Measurements from ENCODE around the gene RNF11.
"Not testable (repeated sequence)": the region's sequence is repeated elsewhere in the genome, so short reads cannot be mapped to it uniquely, and the experiment has no call there.

RNF11 gene

GRCh38 chr1:51235673-51236530, at the start of gene RNF11:
TSS of gene RNF11 (plus strand) at chr1:51236273. CDS start at chr1:51236757, 484 bp downstream.
- peak; percentile 88 for DNase-seq

GRCh38 chr1:51188230-51188629, 47.8 kb upstream of the RNF11 start:
- DNase-seq: no peak

- DNase-seq: peak in 1 of 2 donors; percentile 63
These were observed 46.5 kb upstream of the RNF11 start for GRCh38 chr1:51189421-51190073.

GRCh38 chr1:51190961-51191360, 45.1 kb upstream of the RNF11 start:
- DNase-seq: no peak

- peak; percentile 35 to 46 for DNase-seq
These were observed 43.7 kb upstream of the RNF11 start for GRCh38 chr1:51192213-51192843.

- DNase-seq: no peak
These were observed 42.5 kb upstream of the RNF11 start for GRCh38 chr1:51193564-51193963.

- DNase-seq: no peak
These were observed 32.8 kb upstream of the RNF11 start for GRCh38 chr1:51203121-51203873.

GRCh38 chr1:51203874-51204245, 32.2 kb upstream of the RNF11 start:
- no peak for DNase-seq

GRCh38 chr1:51210055-51210454, 26.0 kb upstream of the RNF11 start:
- no peak for DNase-seq

GRCh38 chr1:51210676-51211075, 25.4 kb upstream of the RNF11 start:
- no peak for DNase-seq

GRCh38 chr1:51214615-51215131, 21.4 kb upstream of the RNF11 start:
- DNase-seq: no peak

GRCh38 chr1:51215169-51215568, 20.9 kb upstream of the RNF11 start:
- no peak for DNase-seq

GRCh38 chr1:51216631-51217030, 19.4 kb upstream of the RNF11 start:
- no peak for DNase-seq

- DNase-seq: no peak
These were observed 19.0 kb upstream of the RNF11 start for GRCh38 chr1:51217101-51217500.

- DNase-seq: no peak
These were observed 17.5 kb upstream of the RNF11 start for GRCh38 chr1:51218570-51218969.

- DNase-seq: no peak
These were observed 17.1 kb upstream of the RNF11 start for GRCh38 chr1:51219022-51219421.

GRCh38 chr1:51221529-51221928, 14.5 kb upstream of the RNF11 start:
- DNase-seq: not testable (repeated sequence)

- DNase-seq: no peak
These were observed 13.8 kb upstream of the RNF11 start for GRCh38 chr1:51222136-51222787.

- DNase-seq: no peak
These were observed 13.3 kb upstream of the RNF11 start for GRCh38 chr1:51222809-51223208.

- DNase-seq: no peak
These were observed 11.8 kb upstream of the RNF11 start for GRCh38 chr1:51224255-51224654.

- not testable (repeated sequence) for DNase-seq
These were observed 8.7 kb upstream of the RNF11 start for GRCh38 chr1:51227231-51227960.
